Large intestine (tissue), 3 donors: ENCODE results near the gene TMEM178B. TPM values are rescaled to one million over a fixed set of nuclear protein-coding genes. Genes with fewer than 3 reads are reported as not detected.

Experiments
- DNase-seq, 2 donors: peaks; one replicate each; pipeline versions ENCODE4 v3.0.0 to v3.0.0-alpha.2; 2013
- H3K27ac ChIP-seq: one replicate; pipeline ENCODE4 v1.5.1; 2013; ENCODE audit warnings: low read length
- H3K27me3 ChIP-seq: 2 replicates; pipeline ENCODE4 v1.6.1; 2013; ENCODE audit warnings: low read length; ENCODE audit not compliant: control insufficient read depth, insufficient read depth
- H3K36me3 ChIP-seq: 2 replicates; pipeline ENCODE4 v1.6.1; 2013; ENCODE audit warnings: low read length; ENCODE audit not compliant: control insufficient read depth, insufficient read depth
- H3K4me1 ChIP-seq: one replicate; pipeline ENCODE4 v1.6.1; 2013; ENCODE audit warnings: low read length; ENCODE audit not compliant: control insufficient read depth, insufficient read depth
- H3K4me3 ChIP-seq: one replicate; pipeline ENCODE4 v1.5.1; 2013; ENCODE audit warnings: low read length
- H3K9me3 ChIP-seq: one replicate; pipeline ENCODE4 v1.6.1; 2013; ENCODE audit warnings: mild to moderate bottlenecking, low read depth, low read length, moderate library complexity; ENCODE audit not compliant: control insufficient read depth
- WGBS: methylation state at CpG from one replicate; pipeline ENCODE4 v1.1.5; 2013; ENCODE audit warnings: low lambda C conversion rate; ENCODE audit not compliant: insufficient coverage; 5-methylcytosine and 5-hydroxymethylcytosine counted together
- polyA plus RNA-seq: library from polyadenylated mRNA; unstranded; fragments of 120-200 nt; gene quantifications from one replicate; pipeline ENCODE4 v1.2.1, GENCODE V29; 2013

The TMEM178B gene
- polyA plus RNA-seq, 1 donor: 2.2 TPM

GRCh38 chr7:141300816-141301215, 227.0 kb downstream of the TMEM178B start:
- no peaks in the 10 kb centered on the region for H3K4me1 ChIP-seq
- DNase-seq: no peak
- no peaks in the 10 kb centered on the region for H3K9me3 ChIP-seq
- WGBS: no CpG with 5 or more reads among the region's 2 CpGs
- no peaks in the 10 kb centered on the region for H3K27me3 ChIP-seq
- no peak overlapping the region for H3K4me3 ChIP-seq
- no peaks in the 10 kb centered on the region for H3K36me3 ChIP-seq
- H3K27ac ChIP-seq: no peak overlapping the region

- Histone ChIP-seq H3K4me3 (no peak overlapping the region), H3K9me3 (no peaks in the 10 kb centered on the region), H3K4me1 (no peaks in the 10 kb centered on the region), H3K36me3 (no peaks in the 10 kb centered on the region), H3K27ac (no peak overlapping the region), H3K27me3 (no peaks in the 10 kb centered on the region)
- 50% methylated on average over 1 of the region's 8 CpGs for WGBS
- DNase-seq: no peak
These were observed 227.7 kb downstream of the TMEM178B start for GRCh38 chr7:141301544-141301943.

- no peaks in the 10 kb centered on the region for H3K4me1 ChIP-seq
- H3K27ac ChIP-seq: no peak overlapping the region
- no peaks in the 10 kb centered on the region for H3K27me3 ChIP-seq
- no peak overlapping the region for H3K4me3 ChIP-seq
- 80% methylated on average over 1 of the region's 3 CpGs for WGBS
- H3K36me3 ChIP-seq: no peaks in the 10 kb centered on the region
- no peak for DNase-seq
- H3K9me3 ChIP-seq: no peaks in the 10 kb centered on the region
These were observed 228.8 kb downstream of the TMEM178B start for GRCh38 chr7:141302617-141303016.

GRCh38 chr7:141304291-141304690, 230.4 kb downstream of the TMEM178B start:
- Histone ChIP-seq H3K27ac (no peak overlapping the region), H3K36me3 (no peaks in the 10 kb centered on the region), H3K27me3 (no peaks in the 10 kb centered on the region), H3K4me3 (no peak overlapping the region), H3K4me1 (no peaks in the 10 kb centered on the region), H3K9me3 (no peaks in the 10 kb centered on the region)
- WGBS: no CpG with 5 or more reads among the region's 2 CpGs
- DNase-seq: no peak

- Histone ChIP-seq H3K36me3 (no peaks in the 10 kb centered on the region), H3K4me3 (no peak overlapping the region), H3K27ac (no peak overlapping the region), H3K9me3 (no peaks in the 10 kb centered on the region), H3K4me1 (no peaks in the 10 kb centered on the region), H3K27me3 (no peaks in the 10 kb centered on the region)
- no peak for DNase-seq
- no CpG with 5 or more reads among the region's 4 CpGs for WGBS
These were observed 232.2 kb downstream of the TMEM178B start for GRCh38 chr7:141306081-141306480.

GRCh38 chr7:141312395-141312794, 238.5 kb downstream of the TMEM178B start:
- Histone ChIP-seq H3K9me3 (no peaks in the 10 kb centered on the region), H3K4me3 (no peak overlapping the region), H3K4me1 (no peaks in the 10 kb centered on the region), H3K36me3 (no peaks in the 10 kb centered on the region), H3K27me3 (no peaks in the 10 kb centered on the region), H3K27ac (no peak overlapping the region)
- WGBS: no CpG with 5 or more reads among the region's 2 CpGs
- DNase-seq: no peak

GRCh38 chr7:141312828-141313521, 239.1 kb downstream of the TMEM178B start:
- Histone ChIP-seq H3K4me3 (no peak overlapping the region), H3K4me1 (no peaks in the 10 kb centered on the region), H3K27me3 (no peaks in the 10 kb centered on the region), H3K27ac (no peak overlapping the region), H3K9me3 (no peaks in the 10 kb centered on the region), H3K36me3 (no peaks in the 10 kb centered on the region)
- DNase-seq: no peak
- WGBS: 100% methylated on average over 1 of the region's 2 CpGs

- no CpG with 5 or more reads among the region's 5 CpGs for WGBS
- Histone ChIP-seq H3K4me1 (no peaks in the 10 kb centered on the region), H3K27ac (no peak overlapping the region), H3K27me3 (no peaks in the 10 kb centered on the region), H3K36me3 (no peaks in the 10 kb centered on the region), H3K9me3 (no peaks in the 10 kb centered on the region), H3K4me3 (no peak overlapping the region)
- DNase-seq: no peak
These were observed 240.0 kb downstream of the TMEM178B start for GRCh38 chr7:141313896-141314295.

- Histone ChIP-seq H3K36me3 (no peaks in the 10 kb centered on the region), H3K27me3 (peaks cover 2% of the 10 kb centered on the region), H3K27ac (no peak overlapping the region), H3K4me3 (no peak overlapping the region), H3K9me3 (no peaks in the 10 kb centered on the region), H3K4me1 (no peaks in the 10 kb centered on the region)
- WGBS: no CpG with 5 or more reads among the region's 3 CpGs
- DNase-seq: no peak
These were observed 243.2 kb downstream of the TMEM178B start for GRCh38 chr7:141317033-141317585.

GRCh38 chr7:141320287-141320686, 246.4 kb downstream of the TMEM178B start:
- WGBS: 100% methylated on average over 1 of the region's 3 CpGs
- DNase-seq: no peak

GRCh38 chr7:141322383-141322782, 248.5 kb downstream of the TMEM178B start:
- Histone ChIP-seq H3K4me1 (no peaks in the 10 kb centered on the region), H3K36me3 (no peaks in the 10 kb centered on the region), H3K27me3 (peaks cover 4% of the 10 kb centered on the region), H3K4me3 (no peak overlapping the region), H3K9me3 (no peaks in the 10 kb centered on the region), H3K27ac (no peak overlapping the region)
- no CpG with 5 or more reads among the region's 6 CpGs for WGBS
- no peak for DNase-seq

More at GRCh38 chr7:141320287-141320686, 246.4 kb downstream of the TMEM178B start:
- Histone ChIP-seq H3K27me3 (peaks cover 3% of the 10 kb centered on the region), H3K27ac (no peak overlapping the region), H3K4me3 (no peak overlapping the region), H3K36me3 (no peaks in the 10 kb centered on the region), H3K4me1 (no peaks in the 10 kb centered on the region), H3K9me3 (no peaks in the 10 kb centered on the region)
